Stimulated activated CD8-positive, alpha-beta memory T cell treated with anti-CD3 and anti-CD28 coated beads, Interleukin-15, amount 100 ng/mL, for 4 hours (primary cell): ENCODE results near the gene BNC2.

Experiments used
- DNase-seq, 2 donors: peaks; one replicate each; pipeline ENCODE4 v3.0.0-alpha.2; 2020; ENCODE audit warnings: low read depth in 2 of 2

The BNC2 gene

GRCh38 chr9:16869882-16870595, 431 bp downstream of the BNC2 start:
- no peak for DNase-seq

DNA sequence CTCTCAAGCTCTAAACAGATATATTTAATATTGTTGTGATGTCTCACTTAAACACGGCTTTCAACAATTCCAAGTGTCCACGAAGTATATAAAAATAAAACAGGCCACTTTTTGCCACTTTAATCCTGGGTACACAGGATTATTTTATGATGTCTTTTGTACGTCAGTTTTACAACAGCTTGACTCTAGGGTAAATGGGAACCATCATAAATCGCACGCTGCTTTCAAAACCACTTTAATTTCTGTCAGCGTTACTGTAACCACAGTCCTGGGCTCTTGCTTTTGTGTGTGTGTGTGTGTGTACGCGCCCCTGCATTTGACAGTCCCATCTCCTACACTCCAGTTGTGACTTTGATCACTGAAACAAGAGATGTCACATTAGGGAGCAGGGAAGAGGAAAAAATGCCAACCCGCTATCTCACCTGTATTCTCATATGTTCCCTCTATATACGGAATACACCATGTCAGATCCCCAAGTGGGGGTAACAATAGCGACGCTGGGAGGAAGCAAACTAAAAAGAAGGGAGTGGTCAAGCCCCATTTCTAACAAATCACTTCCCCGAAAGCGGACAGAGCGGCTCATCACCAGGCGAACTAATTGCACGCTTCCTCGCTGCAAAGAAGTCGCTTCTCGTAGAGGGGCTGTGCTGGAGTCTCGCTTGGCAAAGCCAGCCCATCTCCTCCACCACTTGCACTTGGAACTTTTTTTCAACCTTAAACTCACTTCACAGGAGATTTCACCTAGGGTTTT, 1.2 kb downstream of the BNC2 start:
- DNase-seq, result no peak

DNA sequence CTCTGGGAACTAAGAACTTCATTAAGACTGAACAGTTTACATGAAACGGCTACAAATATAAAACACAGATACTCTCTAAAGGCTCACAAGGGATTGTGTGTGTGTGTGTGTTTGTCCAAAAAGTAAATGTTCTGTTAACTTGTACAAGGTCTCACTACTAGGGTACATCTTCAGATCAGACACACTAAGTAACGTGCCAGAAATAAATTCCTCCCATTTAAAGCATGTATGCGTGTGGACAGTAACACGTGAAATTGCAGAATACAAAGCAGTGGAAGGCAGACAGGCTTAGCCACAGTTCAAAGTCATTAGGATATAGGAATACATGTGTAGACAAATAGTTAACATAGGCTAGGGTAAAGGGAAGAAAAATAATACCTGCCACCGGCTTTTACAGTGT, 1.8 kb downstream of the BNC2 start:
- DNase-seq, result no peak

GRCh38 chr9:16867576-16868311, 2.7 kb downstream of the BNC2 start:
- no peak for DNase-seq

DNA sequence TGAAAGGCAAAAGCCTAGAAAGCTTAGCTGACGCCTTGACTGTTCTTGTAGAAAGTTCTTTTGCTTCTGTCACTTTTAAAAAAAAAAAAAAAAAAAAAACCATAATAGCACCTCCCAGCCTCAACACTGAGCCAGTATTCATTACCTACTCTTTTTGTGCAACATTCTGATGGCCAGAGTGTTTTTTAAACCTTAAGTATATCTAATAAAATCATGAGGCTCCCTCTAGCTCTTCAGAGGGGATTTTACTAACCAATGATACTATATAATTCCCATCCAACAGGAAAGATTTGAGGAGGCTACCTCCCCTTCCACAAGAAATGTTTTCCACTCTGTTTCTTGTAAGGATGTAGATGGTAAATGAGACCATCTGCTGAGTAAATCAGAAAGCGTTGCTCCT, 3.9 kb downstream of the BNC2 start:
- DNase-seq, result no peak

DNA sequence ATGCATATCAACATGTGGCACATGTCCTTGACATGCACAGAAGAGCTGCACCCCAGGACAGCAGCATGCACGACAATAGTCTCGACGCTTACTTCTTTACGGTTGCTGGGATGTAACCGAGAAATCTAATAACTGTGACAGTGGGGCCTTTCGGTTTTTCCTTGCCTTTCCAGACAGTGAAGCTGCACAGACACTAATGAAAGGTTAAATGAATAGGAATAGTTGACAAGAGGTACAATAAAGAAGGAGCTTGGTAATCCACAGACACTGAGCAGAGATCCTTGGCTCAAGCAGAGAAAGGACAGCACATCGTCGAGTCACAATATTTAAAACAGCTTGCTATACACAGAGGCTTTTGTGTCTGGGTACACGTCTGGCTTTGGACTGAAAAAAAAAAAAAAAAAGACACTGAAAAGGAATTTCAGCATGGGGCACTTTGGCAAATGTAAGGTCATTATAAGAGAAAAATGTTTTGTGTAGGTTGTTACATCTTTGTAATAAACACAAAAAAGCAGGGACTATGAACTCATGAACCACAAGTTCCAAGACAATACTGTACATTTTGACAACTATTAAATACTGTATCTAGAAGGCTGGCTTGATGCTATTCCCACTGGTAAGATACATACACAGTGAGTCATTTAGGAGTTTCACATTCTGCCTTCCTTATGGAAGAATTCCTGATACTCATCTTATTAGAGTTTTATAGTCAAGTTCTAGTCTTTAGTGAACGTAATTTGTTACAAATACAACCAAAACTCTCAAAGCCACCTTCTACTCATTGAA, 5.6 kb downstream of the BNC2 start:
- no peak for DNase-seq

DNA sequence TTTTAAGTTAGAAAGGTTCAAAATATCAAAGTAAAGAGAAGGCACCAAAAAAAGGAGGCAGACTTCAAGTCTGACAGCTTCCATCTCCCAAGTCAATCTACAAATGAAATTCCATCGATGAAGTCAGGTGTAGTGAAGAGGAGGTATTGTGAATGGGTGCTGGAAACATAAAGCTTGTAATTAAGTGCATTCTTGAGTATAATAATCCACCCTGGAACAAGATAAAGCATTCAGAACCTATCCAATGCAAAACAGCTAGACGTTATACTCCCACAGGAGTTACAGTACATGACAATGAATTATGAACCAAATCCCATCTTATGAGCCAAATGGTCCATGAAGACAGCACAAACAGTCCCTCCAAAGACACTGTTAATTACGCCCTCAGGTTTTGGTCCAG, 22.3 kb downstream of the BNC2 start:
- no peak for DNase-seq

- DNase-seq, result no peak
These were observed 23.5 kb downstream of the BNC2 start for GRCh38 chr9:16846986-16847385.

- DNase-seq, result no peak
These were observed 24.1 kb downstream of the BNC2 start for GRCh38 chr9:16846367-16846766.

DNA sequence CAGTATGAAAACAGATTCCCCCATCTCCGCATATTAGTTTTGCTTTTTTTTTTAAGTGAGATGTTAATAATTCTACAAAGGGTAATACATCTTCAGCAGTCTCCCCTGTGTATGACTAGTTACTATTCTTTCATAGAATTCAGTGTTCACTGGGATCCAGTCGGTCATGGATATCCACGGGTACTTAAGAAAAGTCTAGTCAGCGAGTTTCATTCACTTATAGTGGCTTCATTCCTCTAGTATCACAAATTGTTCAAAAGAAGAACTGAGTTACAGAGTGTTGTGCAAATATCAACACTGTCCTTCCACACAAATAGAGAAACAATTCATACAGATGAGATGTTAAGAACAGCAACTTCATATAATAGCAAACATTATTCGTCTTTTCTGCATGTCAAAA, 35.7 kb downstream of the BNC2 start:
- no peak for DNase-seq

- DNase-seq, result no peak
These were observed 37.1 kb downstream of the BNC2 start for GRCh38 chr9:16833296-16833835.

DNA sequence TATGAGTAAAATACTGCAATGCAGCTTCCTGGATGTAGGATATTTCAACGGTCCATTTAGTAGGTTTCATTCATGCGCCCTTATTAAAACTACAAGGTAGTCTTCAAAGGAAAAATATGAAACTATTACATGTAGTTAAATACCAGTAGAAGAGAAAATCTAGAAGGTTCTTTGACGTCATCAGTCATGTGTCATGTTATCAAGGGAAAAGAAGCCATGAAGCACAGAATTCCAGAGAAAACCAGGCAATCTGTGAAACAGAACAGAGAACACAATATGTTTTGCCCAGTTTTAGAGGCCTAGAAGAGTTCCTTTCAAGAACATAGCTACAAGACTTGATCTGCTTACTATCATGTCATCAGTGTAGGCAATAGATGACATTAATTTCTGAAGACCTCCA, 38.4 kb downstream of the BNC2 start:
- no peak for DNase-seq

- DNase-seq, result no peak
These were observed 39.7 kb downstream of the BNC2 start for GRCh38 chr9:16830806-16831205.

GRCh38 chr9:16828340-16829281, 41.9 kb downstream of the BNC2 start:
- DNase-seq, result no peak

DNA sequence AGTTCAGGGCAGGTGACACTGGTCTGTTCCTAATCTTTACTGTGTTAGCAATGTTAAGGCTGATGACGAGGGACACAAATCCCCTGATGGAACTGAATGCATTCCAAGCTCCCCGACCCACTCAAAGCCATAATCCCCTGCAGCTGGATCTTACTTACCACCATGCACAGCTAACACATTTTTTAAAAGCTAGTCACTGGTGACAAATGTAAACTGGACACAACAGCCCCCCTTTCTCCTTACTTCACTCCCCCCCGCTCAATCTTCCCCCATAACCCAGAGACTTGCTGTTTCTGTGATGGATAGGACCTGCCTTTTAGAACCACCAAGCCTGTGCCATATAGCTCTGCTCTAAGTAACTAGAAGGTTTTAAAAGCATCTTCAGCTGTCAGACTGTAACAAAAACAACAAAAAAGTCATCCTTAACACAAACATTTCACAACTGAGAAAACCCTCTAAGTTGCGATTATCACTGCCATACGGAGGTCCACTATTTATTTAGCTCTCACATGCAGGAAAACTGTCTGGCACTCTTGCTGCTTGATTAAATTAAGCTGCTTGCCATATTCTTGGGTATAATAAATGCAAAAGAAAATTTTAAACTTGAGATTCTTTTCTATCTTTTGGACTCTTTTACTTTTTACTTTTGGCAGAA, 44.4 kb downstream of the BNC2 start:
- DNase-seq, result no peak

- DNase-seq, result no peak
These were observed 45.1 kb downstream of the BNC2 start for GRCh38 chr9:16825331-16825725.

DNA sequence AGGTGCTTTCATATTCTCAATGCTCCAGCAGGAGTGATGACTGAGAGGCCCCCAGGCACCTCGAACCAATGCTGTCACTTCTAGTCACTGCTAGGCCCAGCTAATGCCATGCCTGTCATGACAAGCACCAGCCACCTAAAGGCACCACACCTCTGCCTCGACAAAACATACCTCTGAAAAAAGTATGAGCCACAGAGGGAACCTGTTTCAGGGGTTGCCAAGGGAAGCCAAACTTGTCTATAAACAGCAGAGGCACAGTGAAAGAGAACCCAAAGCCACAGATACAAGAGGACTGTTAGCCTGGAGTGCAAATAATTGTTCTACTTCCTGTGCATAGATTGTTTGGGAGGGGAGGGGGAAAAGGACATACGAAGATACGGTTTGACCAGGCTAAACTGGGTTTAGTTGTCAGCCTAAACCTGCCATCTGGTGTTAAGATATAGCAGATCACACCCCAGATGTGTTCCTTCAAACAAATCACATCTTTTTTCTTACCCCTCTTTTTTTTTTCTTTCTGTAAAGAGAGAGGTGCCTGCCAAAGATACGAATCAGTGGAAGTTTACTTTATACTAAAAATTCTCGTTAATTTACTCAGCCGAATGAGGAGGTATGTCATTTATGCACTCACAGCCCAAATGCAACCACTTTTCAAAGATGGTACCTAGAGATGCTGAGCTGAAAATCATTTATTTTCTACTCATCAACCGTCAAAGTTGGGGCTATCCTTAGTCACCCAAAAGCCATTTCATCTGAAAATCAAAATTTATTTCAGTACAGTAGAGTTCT, 45.7 kb downstream of the BNC2 start:
- DNase-seq, result no peak

DNA sequence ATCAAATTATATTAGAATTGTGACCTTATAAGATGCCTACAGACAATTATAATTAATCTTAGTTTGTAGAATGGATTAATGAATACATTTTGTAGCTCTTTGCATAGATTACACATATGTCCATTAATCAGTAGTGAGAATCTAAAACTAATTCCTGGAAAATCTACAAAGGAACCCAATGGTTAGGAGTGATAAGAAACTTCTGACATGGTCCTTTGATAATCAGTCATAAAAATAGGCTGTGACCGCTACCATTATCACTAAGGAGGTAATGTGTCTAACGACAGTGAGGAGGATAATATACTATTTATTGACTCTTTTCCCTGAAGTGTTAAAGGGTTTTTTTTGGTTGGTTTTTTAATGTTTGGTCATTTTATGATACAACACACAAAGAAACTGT, 46.6 kb downstream of the BNC2 start:
- no peak for DNase-seq

DNA sequence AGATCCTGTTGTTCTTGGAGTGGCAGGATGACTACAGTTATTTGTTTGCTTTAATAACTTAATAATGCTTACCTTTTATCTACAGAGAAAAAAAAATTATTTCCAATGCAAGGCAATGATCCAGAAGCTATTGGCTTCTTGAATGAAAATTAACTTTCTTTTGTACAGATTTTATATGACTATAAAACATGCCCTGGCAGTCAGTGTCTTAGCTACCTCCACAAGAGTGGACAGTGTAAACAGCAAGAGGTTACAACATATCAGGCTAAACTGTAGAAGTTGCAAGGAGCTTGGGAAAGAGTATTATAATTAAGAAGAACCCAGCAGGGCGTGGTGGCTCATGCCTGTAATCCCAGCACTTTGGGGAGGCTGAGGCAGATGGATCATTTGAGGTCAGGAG, 49.1 kb downstream of the BNC2 start:
- DNase-seq, result no peak
